ENCODE data around the gene SDK2. TPM values are rescaled to one million over a fixed set of nuclear protein-coding genes. Genes with fewer than 3 reads are reported as not detected.

Gene SDK2, protein sequence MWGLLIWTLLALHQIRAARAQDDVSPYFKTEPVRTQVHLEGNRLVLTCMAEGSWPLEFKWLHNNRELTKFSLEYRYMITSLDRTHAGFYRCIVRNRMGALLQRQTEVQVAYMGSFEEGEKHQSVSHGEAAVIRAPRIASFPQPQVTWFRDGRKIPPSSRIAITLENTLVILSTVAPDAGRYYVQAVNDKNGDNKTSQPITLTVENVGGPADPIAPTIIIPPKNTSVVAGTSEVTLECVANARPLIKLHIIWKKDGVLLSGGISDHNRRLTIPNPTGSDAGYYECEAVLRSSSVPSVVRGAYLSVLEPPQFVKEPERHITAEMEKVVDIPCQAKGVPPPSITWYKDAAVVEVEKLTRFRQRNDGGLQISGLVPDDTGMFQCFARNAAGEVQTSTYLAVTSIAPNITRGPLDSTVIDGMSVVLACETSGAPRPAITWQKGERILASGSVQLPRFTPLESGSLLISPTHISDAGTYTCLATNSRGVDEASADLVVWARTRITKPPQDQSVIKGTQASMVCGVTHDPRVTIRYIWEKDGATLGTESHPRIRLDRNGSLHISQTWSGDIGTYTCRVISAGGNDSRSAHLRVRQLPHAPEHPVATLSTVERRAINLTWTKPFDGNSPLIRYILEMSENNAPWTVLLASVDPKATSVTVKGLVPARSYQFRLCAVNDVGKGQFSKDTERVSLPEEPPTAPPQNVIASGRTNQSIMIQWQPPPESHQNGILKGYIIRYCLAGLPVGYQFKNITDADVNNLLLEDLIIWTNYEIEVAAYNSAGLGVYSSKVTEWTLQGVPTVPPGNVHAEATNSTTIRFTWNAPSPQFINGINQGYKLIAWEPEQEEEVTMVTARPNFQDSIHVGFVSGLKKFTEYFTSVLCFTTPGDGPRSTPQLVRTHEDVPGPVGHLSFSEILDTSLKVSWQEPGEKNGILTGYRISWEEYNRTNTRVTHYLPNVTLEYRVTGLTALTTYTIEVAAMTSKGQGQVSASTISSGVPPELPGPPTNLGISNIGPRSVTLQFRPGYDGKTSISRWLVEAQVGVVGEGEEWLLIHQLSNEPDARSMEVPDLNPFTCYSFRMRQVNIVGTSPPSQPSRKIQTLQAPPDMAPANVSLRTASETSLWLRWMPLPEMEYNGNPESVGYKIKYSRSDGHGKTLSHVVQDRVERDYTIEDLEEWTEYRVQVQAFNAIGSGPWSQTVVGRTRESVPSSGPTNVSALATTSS (N-terminal part only)
- total RNA-seq: under 0.01 TPM in 1 of 2 replicates, not detected in the other

GRCh38 chr17:73644145-73645049 lies at the start of gene SDK2:
TSS of gene SDK2 (minus strand) at chr17:73644445. CDS start at chr17:73644088, 357 bp downstream.

DNA sequence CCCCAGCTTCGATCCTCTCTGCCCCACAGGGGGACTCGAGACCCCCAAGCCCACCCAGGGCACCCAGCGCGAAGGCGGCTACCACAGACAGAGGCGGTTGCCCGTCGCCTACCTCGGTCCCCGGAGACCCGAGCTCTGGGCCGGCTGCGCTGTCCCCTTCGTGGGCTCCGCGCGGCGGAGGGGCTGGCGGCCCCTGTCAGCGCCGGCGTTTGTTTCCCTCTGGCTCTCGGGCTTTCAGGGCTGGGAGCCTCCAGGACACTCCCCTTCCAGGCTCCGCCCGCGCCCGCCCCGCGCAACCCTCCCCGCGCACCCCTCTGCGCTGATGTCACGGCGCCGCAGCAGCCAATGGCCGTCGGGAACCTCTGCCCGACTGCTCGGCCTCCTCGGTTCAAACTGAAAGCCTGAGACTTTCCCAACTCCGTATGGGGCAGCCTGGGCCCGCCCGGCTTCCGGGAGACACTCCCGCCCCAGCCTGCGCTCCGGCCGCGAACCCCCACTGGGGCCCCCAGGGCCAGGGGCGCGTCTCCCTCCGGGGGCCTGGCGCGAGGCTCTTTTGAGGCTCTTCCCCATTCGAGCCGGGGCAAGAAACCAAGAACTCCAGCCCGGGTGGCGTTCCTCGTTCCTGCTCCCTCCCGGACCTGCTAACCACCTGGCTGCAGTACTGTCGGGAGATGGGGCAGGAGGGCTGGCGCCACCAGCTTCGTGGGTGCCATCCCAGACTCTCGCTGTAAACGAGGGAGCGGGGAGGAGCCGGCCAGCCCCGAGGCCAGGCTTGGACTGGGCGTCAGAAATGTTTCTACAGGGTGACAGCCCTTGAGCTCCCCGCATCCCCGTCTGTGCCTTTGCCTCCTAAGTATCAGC lies 332.2 kb downstream of the SDK2 start, which contains the start of gene CDC42EP4:
Gene CDC42EP4 (minus strand): TSS at position 221 of the 861 bp plus-strand sequence. CDS start 25,501 bp downstream, outside the sequence.

